K562 (cell line): Measurements from ENCODE around the gene DEFB114. TPM values are rescaled to one million over a fixed set of nuclear protein-coding genes. Genes with fewer than 3 reads are reported as not detected.
A peak's percentile ranks its signal among the peaks of the same experiment; 100 is the strongest.

Experiments
- ARHGAP35 ChIP-seq: fragments of 450-650 bp; IDR thresholded peaks from 2 replicates; pipeline ENCODE4 v1.6.1; 2018; ENCODE audit not compliant: partially characterized antibody
- CREB1 ChIP-seq, 2 experiments: sonication (generic) in 1 of 2; formaldehyde crosslinking in 1 of 2; IDR thresholded peaks; 2 replicates each; pipeline versions ENCODE4 v1.6.1 to v1.8.0; 2012 to 2022; ENCODE audit warnings: inconsistent platforms in 1 of 2, mild to moderate bottlenecking in 1 of 2, missing genetic modification reagents in 1 of 2, moderate library complexity in 1 of 2
- E2F4 ChIP-seq: sonication (generic); formaldehyde crosslinking; IDR thresholded peaks from 2 replicates; pipeline ENCODE4 v1.8.0; 2022; ENCODE audit warnings: mild to moderate bottlenecking, low read depth, missing genetic modification reagents
- EP400 ChIP-seq: fragments of 450-650 bp; IDR thresholded peaks from 2 replicates; pipeline ENCODE4 v1.6.1; 2017; ENCODE audit warnings: antibody characterized with exemption, mild to moderate bottlenecking, moderate library complexity
- FOXK1 ChIP-seq: sonication (generic); formaldehyde crosslinking; IDR thresholded peaks from 2 replicates; pipeline ENCODE4 v1.8.0; 2022; ENCODE audit warnings: missing genetic modification reagents, mild to moderate bottlenecking, borderline replicate concordance
- FOXP1 ChIP-seq: sonication (generic); formaldehyde crosslinking; IDR thresholded peaks from 2 replicates; pipeline ENCODE4 v1.8.0; 2022; ENCODE audit warnings: mild to moderate bottlenecking, missing genetic modification reagents
- FUS ChIP-seq: fragments of 200-400 bp; formaldehyde crosslinking; optimal IDR thresholded peaks from 2 replicates; pipeline ENCODE3; 2017; ENCODE audit warnings: low read depth, low read length
- GMEB1 ChIP-seq: fragments of 250-450 bp; sonication (Bioruptor Pico); IDR thresholded peaks from 2 replicates; pipeline ENCODE4 v1.4.0; 2020; ENCODE audit warnings: mild to moderate bottlenecking
- NR4A1 ChIP-seq, 2 experiments: fragments of 250-450 bp in 1 of 2; fragments of 450-650 bp in 1 of 2; sonication (Bioruptor Pico) in 1 of 2; IDR thresholded peaks; 2 replicates each; pipeline versions ENCODE4 v1.4.0 to v1.6.1; 2016 to 2020; ENCODE audit warnings: mild to moderate bottlenecking in 2 of 2, missing compliant biosample characterization in 1 of 2, missing genetic modification characterization in 1 of 2, moderate library complexity in 1 of 2
- RBM15 ChIP-seq: fragments of 200-400 bp; formaldehyde crosslinking; IDR thresholded peaks from 2 replicates; pipeline ENCODE4 v1.6.1; 2018; ENCODE audit warnings: mild to moderate bottlenecking, low read length, moderate library complexity; ENCODE audit not compliant: insufficient read depth
- SMARCA4 ChIP-seq: fragments of 450-650 bp; IDR thresholded peaks from 2 replicates; pipeline ENCODE4 v1.6.1; 2016
- TAF7 ChIP-seq: fragments of 450-650 bp; IDR thresholded peaks from 2 replicates; pipeline ENCODE4 v1.6.1; 2016; ENCODE audit warnings: missing genetic modification characterization, missing compliant biosample characterization
- ZFP1 ChIP-seq: fragments of 450-650 bp; formaldehyde crosslinking; IDR thresholded peaks from 2 replicates; pipeline ENCODE4 v1.4.0; 2020; ENCODE audit warnings: mild to moderate bottlenecking, mixed read lengths
- ZNF146 ChIP-seq: IDR thresholded peaks from one replicate; pipeline ENCODE4 v1.6.1; 2018; ENCODE audit warnings: missing compliant biosample characterization; ENCODE audit not compliant: unreplicated experiment
- ZNF212 ChIP-seq: fragments of 450-650 bp; formaldehyde crosslinking; IDR thresholded peaks from 2 replicates; pipeline ENCODE4 v1.4.0; 2020; ENCODE audit warnings: mild to moderate bottlenecking
- ZNF398 ChIP-seq: fragments of 250-450 bp; sonication (Bioruptor Pico); IDR thresholded peaks from 2 replicates; pipeline ENCODE4 v1.8.0; 2021; ENCODE audit warnings: moderate library complexity, mild to moderate bottlenecking, inconsistent platforms
- ZNF830 ChIP-seq: fragments of 250-450 bp; sonication (Bioruptor Pico); IDR thresholded peaks from 2 replicates; pipeline ENCODE4 v1.5.0; 2021; ENCODE audit warnings: mild to moderate bottlenecking
- polyA plus RNA-seq, 8 experiments: library from polyadenylated mRNA; depleted of rRNA in 4 of 8; stranded (reverse) in 5 of 8; unstranded in 3 of 8; fragments of >200 nt; fragmentation: Nextera tagmentation in 2 of 8; fragmentation: Illumina TruSeq in 1 of 8; extraction: Ambion mirVana in 2 of 8; extraction: Trizol in 1 of 8; gene quantifications; 2 replicates each; pipeline versions ENCODE4 v1.2.1 to v1.2.3, GENCODE V29; 2011 to 2014; ENCODE audit warnings: inconsistent platforms in 1 of 8, missing spikeins in 1 of 8
- total RNA-seq, 7 experiments: library from RNA; depleted of rRNA in 6 of 7; stranded (reverse); fragments of >200 nt in 6 of 7; fragmentation: Illumina TruSeq in 2 of 7; extraction: Trizol in 2 of 7; gene quantifications; 2 replicates each; pipeline versions ENCODE4 v1.2.1 to v1.2.3, GENCODE V29; 2011 to 2021; ENCODE audit warnings: low replicate concordance in 1 of 7
- TF ChIP-seq, protein P1 (sequence below): fragments of 450-650 bp; formaldehyde crosslinking; IDR thresholded peaks from 2 replicates; pipeline ENCODE4 v1.4.0; 2022; ENCODE audit warnings: mild to moderate bottlenecking, moderate library complexity
- TF ChIP-seq, protein P2 (sequence below), 3 experiments: fragments of 200-800 bp in 1 of 3; fragments of 250-450 bp in 1 of 3; fragments of 450-650 bp in 1 of 3; sonication (Bioruptor Pico) in 1 of 3; sonication (Bioruptor generic) in 1 of 3; formaldehyde crosslinking in 1 of 3; IDR thresholded peaks; 2 replicates each; pipeline versions ENCODE4 v1.6.1 to v1.8.0; 2016 to 2022; ENCODE audit warnings: mild to moderate bottlenecking in 2 of 3, missing genetic modification characterization in 2 of 3, missing compliant biosample characterization in 1 of 3, moderate library complexity in 1 of 3

Gene DEFB114
- total and polyA plus RNA-seq, 9 of the 15 experiments (the other 6 are each of a cell fraction or from before 2014, with no cell fraction given), result not detected

- TF ChIP-seq GMEB1, result no peak
- no peak for TF ChIP-seq FUS
- TF ChIP-seq ZNF398 (CRISPR knock-in tag), result no peak
- TF ChIP-seq FOXK1, result no peak
- no peak for TF ChIP-seq RBM15
- TF ChIP-seq FOXP1 (CRISPR knock-in tag), result peak; percentile 70; the same call in 1 of the 2 replicates
- TF ChIP-seq ZNF146, result no peak
- no peak for TF ChIP-seq ZNF212 (CRISPR knock-in tag)
- TF ChIP-seq CREB1 (IDR thresholded peaks at IDR 0.05), result no peak
- no peak for TF ChIP-seq CREB1 (CRISPR knock-in tag; IDR thresholded peaks at IDR 0.05)
- TF ChIP-seq ARHGAP35, result no peak
- no peak for TF ChIP-seq ZFP1 (CRISPR knock-in tag)
- TF ChIP-seq NR4A1 (CRISPR knock-in tag; IDR thresholded peaks at IDR 0.05), result no peak
- TF ChIP-seq NR4A1 (tag; IDR thresholded peaks at IDR 0.05), result peak; percentile 83; the same call in 1 of the 2 replicates
- peak; percentile 49; the same call in 1 of the 2 replicates for TF ChIP-seq EP400
- TF ChIP-seq, protein P1, sequence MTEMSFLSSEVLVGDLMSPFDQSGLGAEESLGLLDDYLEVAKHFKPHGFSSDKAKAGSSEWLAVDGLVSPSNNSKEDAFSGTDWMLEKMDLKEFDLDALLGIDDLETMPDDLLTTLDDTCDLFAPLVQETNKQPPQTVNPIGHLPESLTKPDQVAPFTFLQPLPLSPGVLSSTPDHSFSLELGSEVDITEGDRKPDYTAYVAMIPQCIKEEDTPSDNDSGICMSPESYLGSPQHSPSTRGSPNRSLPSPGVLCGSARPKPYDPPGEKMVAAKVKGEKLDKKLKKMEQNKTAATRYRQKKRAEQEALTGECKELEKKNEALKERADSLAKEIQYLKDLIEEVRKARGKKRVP, result no peak; the same call in 1 of the 2 replicates
- TF ChIP-seq SMARCA4, result peak; percentile 87
- 0 out of 2 replicates have a peak, but pooled peaks have one; percentile 26 for TF ChIP-seq TAF7
- TF ChIP-seq, protein P2, sequence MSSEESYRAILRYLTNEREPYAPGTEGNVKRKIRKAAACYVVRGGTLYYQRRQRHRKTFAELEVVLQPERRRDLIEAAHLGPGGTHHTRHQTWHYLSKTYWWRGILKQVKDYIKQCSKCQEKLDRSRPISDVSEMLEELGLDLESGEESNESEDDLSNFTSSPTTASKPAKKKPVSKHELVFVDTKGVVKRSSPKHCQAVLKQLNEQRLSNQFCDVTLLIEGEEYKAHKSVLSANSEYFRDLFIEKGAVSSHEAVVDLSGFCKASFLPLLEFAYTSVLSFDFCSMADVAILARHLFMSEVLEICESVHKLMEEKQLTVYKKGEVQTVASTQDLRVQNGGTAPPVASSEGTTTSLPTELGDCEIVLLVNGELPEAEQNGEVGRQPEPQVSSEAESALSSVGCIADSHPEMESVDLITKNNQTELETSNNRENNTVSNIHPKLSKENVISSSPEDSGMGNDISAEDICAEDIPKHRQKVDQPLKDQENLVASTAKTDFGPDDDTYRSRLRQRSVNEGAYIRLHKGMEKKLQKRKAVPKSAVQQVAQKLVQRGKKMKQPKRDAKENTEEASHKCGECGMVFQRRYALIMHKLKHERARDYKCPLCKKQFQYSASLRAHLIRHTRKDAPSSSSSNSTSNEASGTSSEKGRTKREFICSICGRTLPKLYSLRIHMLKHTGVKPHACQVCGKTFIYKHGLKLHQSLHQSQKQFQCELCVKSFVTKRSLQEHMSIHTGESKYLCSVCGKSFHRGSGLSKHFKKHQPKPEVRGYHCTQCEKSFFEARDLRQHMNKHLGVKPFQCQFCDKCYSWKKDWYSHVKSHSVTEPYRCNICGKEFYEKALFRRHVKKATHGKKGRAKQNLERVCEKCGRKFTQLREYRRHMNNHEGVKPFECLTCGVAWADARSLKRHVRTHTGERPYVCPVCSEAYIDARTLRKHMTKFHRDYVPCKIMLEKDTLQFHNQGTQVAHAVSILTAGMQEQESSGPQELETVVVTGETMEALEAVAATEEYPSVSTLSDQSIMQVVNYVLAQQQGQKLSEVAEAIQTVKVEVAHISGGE (CRISPR knock-in tag; IDR thresholded peaks at IDR 0.05), result peak in 1 of 3 experiments; percentile 43; a peak in 1 of 6 replicates
- TF ChIP-seq ZNF830, result no peak
- no peak for TF ChIP-seq E2F4
These were observed 23.9 kb downstream of the DEFB114 start (continued) for GRCh38 chr6:49939993-49940498.
